OCI-LY1 (cell line): ENCODE measurements around the gene EGFL8.
"Not testable (repeated sequence)": the region's sequence is repeated elsewhere in the genome, so short reads cannot be mapped to it uniquely, and the experiment has no call there.

Experiments
- H2AFZ ChIP-seq: fragments of 200-600 bp; sonication (generic), shearing (Covaris generic); 2 replicates; pipeline ENCODE4 v1.6.0; 2014; ENCODE audit warnings: antibody characterized with exemption, mild to moderate bottlenecking, low read length
- H3F3A ChIP-seq: fragments of 200-600 bp; sonication (generic), shearing (Covaris generic); 2 replicates; pipeline ENCODE4 v1.6.0; 2014; ENCODE audit warnings: mild to moderate bottlenecking, antibody characterized with exemption, low read length, moderate library complexity; ENCODE audit not compliant: insufficient read depth
- H3K27ac ChIP-seq: fragments of 200-600 bp; sonication (generic); 2 replicates; pipeline ENCODE4 v1.5.1; 2014; ENCODE audit warnings: low read length, mixed run types, mild to moderate bottlenecking, low read depth; ENCODE audit not compliant: poor library complexity, severe bottlenecking
- H3K27me3 ChIP-seq: fragments of 200-600 bp; sonication (generic); 2 replicates; pipeline ENCODE4 v1.6.0; 2014; ENCODE audit warnings: antibody characterized with exemption, mild to moderate bottlenecking, low read length, moderate library complexity; ENCODE audit not compliant: insufficient read depth
- H3K36me3 ChIP-seq: fragments of 200-600 bp; sonication (generic); 2 replicates; pipeline ENCODE4 v1.6.1; 2014; ENCODE audit warnings: mild to moderate bottlenecking, antibody characterized with exemption, low read length, moderate library complexity, mixed read lengths; ENCODE audit not compliant: insufficient read depth
- H3K4me1 ChIP-seq: fragments of 200-600 bp; sonication (generic); 2 replicates; pipeline ENCODE4 v1.5.1; 2014; ENCODE audit warnings: mild to moderate bottlenecking, low read length, moderate library complexity; ENCODE audit not compliant: insufficient read depth, severe bottlenecking
- H3K4me2 ChIP-seq: fragments of 200-600 bp; sonication (generic), shearing (Covaris generic); 2 replicates; pipeline ENCODE4 v1.6.1; 2014; ENCODE audit warnings: low read length
- H3K4me3 ChIP-seq: fragments of 200-600 bp; sonication (generic); 2 replicates; pipeline ENCODE4 v1.5.1; 2014; ENCODE audit warnings: low read length, low read depth, mild to moderate bottlenecking, mixed read lengths; ENCODE audit not compliant: poor library complexity, severe bottlenecking
- H3K79me2 ChIP-seq: fragments of 200-600 bp; shearing (Covaris generic); 2 replicates; pipeline ENCODE4 v1.6.1; 2016; ENCODE audit warnings: mixed run types, low read length, mixed read lengths; ENCODE audit not compliant: insufficient read depth
- H3K9ac ChIP-seq: fragments of 200-600 bp; sonication (generic), shearing (Covaris generic); 2 replicates; pipeline ENCODE4 v1.6.1; 2014; ENCODE audit warnings: mild to moderate bottlenecking, low read length, mixed read lengths
- H3K9me2 ChIP-seq: fragments of 200-600 bp; sonication (generic), shearing (Covaris generic); 2 replicates; pipeline ENCODE4 v1.6.1; 2014; ENCODE audit warnings: low read depth, mild to moderate bottlenecking, low read length, mixed read lengths
- H3K9me3 ChIP-seq: fragments of 200-600 bp; shearing (Covaris generic); 2 replicates; pipeline ENCODE4 v1.6.1; 2014; ENCODE audit warnings: low read length, mixed read lengths
- H4K20me1 ChIP-seq: fragments of 200-600 bp; sonication (generic), shearing (Covaris generic); 2 replicates; pipeline ENCODE4 v1.6.0; 2016; ENCODE audit warnings: mild to moderate bottlenecking, low read length; ENCODE audit not compliant: insufficient read depth
- EZH2 ChIP-seq: fragments of 200-600 bp; sonication (generic), shearing (Covaris generic); IDR thresholded peaks from 2 replicates; pipeline ENCODE4 v1.8.0; 2017; ENCODE audit warnings: borderline replicate concordance, mixed run types, mild to moderate bottlenecking, antibody characterized with exemption, low read length, moderate library complexity, mixed read lengths
- TF ChIP-seq, protein P1 (sequence below): fragments of 200-600 bp; sonication (generic), shearing (Covaris generic); IDR thresholded peaks from 2 replicates; pipeline ENCODE4 v1.5.1; 2017; ENCODE audit warnings: mild to moderate bottlenecking, antibody characterized with exemption, low read length, moderate library complexity, mixed read lengths

The EGFL8 gene

DNA sequence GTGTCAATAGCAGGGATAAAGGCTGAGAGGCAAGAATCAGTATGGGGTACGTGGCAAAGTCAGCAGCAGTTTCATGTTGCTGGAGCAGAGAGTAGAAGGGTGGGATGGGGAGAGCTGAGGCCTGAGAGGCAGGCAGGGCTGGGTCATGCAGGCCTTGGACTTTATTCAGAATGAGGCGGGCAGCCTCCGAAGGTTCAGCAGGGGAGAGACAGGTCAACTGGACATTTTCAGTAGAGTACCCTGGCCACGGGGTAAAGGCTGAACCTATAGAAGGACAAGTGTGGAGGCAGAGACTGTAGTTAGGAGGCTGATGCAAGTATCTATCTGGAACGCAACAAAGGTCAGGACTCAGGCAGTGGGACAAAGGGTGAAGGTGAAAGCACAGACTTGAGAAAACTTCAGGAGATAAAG is 45.8 kb downstream of the EGFL8 start:
- Histone ChIP-seq H3K27me3 (0 out of 2 replicates have a peak, but pooled peaks cover 6% of the 10 kb centered on the region), H4K20me1 (no peaks in the 10 kb centered on the region), H3F3A (no peaks in the 10 kb centered on the region), H3K79me2 (no peaks in the 10 kb centered on the region), H3K4me1 (no peaks in the 10 kb centered on the region), H3K9ac (no peak overlapping the region), H2AFZ (no peak overlapping the region), H3K36me3 (no peaks in the 10 kb centered on the region), H3K27ac (no peak overlapping the region), H3K4me3 (no peak overlapping the region), H3K4me2 (no peak overlapping the region), H3K9me3 (no peaks in the 10 kb centered on the region), H3K9me2 (no peaks in the 10 kb centered on the region)
- TF ChIP-seq, protein P1, sequence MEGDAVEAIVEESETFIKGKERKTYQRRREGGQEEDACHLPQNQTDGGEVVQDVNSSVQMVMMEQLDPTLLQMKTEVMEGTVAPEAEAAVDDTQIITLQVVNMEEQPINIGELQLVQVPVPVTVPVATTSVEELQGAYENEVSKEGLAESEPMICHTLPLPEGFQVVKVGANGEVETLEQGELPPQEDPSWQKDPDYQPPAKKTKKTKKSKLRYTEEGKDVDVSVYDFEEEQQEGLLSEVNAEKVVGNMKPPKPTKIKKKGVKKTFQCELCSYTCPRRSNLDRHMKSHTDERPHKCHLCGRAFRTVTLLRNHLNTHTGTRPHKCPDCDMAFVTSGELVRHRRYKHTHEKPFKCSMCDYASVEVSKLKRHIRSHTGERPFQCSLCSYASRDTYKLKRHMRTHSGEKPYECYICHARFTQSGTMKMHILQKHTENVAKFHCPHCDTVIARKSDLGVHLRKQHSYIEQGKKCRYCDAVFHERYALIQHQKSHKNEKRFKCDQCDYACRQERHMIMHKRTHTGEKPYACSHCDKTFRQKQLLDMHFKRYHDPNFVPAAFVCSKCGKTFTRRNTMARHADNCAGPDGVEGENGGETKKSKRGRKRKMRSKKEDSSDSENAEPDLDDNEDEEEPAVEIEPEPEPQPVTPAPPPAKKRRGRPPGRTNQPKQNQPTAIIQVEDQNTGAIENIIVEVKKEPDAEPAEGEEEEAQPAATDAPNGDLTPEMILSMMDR = no peak
- TF ChIP-seq EZH2 = no peak

DNA sequence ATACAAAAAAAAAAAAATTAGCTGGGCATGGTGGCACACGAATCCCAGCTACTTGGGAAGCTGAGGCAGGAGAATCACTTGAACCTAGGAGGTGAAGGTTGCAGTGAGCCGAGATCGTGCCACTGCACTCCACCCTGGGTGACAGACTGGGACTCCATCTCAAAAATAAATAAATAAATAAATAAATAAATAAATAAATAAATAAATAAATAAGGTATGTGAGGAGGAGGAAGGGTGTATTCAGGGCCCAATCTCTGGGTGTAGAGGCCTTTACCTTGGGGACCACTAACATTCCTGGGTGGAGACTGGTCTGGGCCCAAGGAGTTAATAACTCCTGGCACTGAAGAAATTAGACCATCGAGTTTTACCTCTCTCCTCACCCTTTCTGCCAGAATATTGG is 47.0 kb downstream of the EGFL8 start:
- H3K36me3 ChIP-seq, H2AFZ ChIP-seq, H3F3A ChIP-seq, H3K9ac ChIP-seq, H3K79me2 ChIP-seq, H3K9me2 ChIP-seq, H3K4me1 ChIP-seq, H3K9me3 ChIP-seq, H3K4me3 ChIP-seq, H4K20me1 ChIP-seq, H3K27me3 ChIP-seq, H3K27ac ChIP-seq, H3K4me2 ChIP-seq: not testable (repeated sequence)

DNA sequence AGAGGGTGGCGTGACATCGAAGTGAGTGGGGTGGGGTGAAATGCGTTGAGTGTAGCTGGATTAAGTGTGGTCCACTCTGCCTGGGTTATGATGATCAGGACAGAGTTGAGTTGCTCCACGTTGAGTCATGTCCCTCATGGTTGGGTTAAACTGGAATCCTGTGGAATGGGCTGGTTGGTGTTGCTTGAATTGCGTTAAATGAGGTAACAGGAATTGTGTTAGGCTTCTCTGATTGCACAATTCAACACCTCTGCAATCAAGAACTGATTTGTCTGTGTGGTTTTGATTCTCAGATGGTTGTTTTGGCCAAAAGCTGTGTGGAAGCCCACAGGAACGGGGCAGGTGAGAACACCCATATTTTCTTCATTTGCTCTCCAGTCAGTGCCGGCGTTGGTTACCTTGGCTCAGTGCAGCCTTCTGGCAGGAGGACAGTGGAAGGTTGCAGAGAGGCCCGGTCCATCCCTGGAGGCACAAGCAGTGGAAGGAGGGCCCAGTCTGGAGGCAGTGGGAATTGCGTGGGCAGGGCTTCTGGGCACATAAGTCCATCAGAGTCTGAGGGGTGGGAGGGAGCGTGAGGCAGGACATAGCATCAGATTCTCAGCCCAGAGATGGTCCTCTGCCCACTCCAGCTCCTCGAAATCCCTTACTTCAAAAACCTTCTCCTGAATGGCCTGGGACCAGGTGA is 47.8 kb downstream of the EGFL8 start:
- H3K27me3 ChIP-seq = no peaks in the 10 kb centered on the region
- TF ChIP-seq, protein P1 = no peak
- no peak for TF ChIP-seq EZH2
- no peaks in the 10 kb centered on the region for H3K4me1 ChIP-seq
- H2AFZ ChIP-seq = no peak overlapping the region
- H3K9me3 ChIP-seq = no peaks in the 10 kb centered on the region
- no peaks in the 10 kb centered on the region for H3K36me3 ChIP-seq
- H3K4me2 ChIP-seq = no peak overlapping the region
- no peaks in the 10 kb centered on the region for H3K9me2 ChIP-seq
- no peak overlapping the region for H3K9ac ChIP-seq
- H3K27ac ChIP-seq = no peak overlapping the region
- H3K4me3 ChIP-seq = no peak overlapping the region
- no peaks in the 10 kb centered on the region for H4K20me1 ChIP-seq
- no peaks in the 10 kb centered on the region for H3F3A ChIP-seq
- H3K79me2 ChIP-seq = no peaks in the 10 kb centered on the region

DNA sequence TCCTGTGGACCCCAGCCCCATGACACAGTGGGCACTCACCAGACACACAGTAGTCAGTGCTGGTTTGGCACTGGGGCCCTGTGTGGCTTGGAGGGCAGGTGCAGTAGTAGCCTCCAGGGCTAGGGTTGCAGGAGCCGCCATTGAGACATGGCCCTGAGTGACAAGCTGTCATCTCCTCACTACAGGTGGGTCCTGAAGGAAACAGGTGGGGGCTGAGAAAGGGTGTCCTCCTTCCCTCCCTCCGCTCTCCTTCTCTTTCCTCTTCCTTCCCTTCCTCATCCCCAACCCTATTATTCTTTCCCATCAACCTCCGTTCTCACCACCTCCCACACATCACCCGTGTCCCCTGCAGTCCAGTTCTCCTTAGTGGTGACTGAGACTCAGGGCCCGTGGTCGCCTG is 49.3 kb downstream of the EGFL8 start:
- Histone ChIP-seq H3K9ac (no peak overlapping the region), H3K4me1 (no peaks in the 10 kb centered on the region), H3K36me3 (no peaks in the 10 kb centered on the region), H2AFZ (no peak overlapping the region), H3F3A (no peaks in the 10 kb centered on the region), H3K9me3 (no peaks in the 10 kb centered on the region), H3K9me2 (no peaks in the 10 kb centered on the region), H3K79me2 (no peaks in the 10 kb centered on the region), H3K4me2 (no peak overlapping the region), H3K27ac (no peak overlapping the region), H3K4me3 (no peak overlapping the region), H4K20me1 (no peaks in the 10 kb centered on the region), H3K27me3 (no peaks in the 10 kb centered on the region)
- TF ChIP-seq, protein P1 = no peak
- TF ChIP-seq EZH2 = no peak
